Stimulated activated CD8-positive, alpha-beta memory T cell treated with anti-CD3 and anti-CD28 coated beads, Interleukin-4, amount 100 ng/mL, for 4 hours (primary cell): ENCODE results near the gene CIP2A.

Experiments
- DNase-seq, 2 donors: peaks; one replicate each; pipeline ENCODE4 v3.0.0-alpha.2; 2020; ENCODE audit warnings: low read depth in 2 of 2, low spot score in 1 of 2

Gene CIP2A

GRCh38 chr3:108511490-108511889 lies 77.7 kb downstream of the CIP2A start:
- DNase-seq = no peak

GRCh38 chr3:108511055-108511454 lies 78.2 kb downstream of the CIP2A start:
- DNase-seq = no peak

GRCh38 chr3:108510496-108510895 lies 78.7 kb downstream of the CIP2A start, which contains the start of gene MYH15:
Gene MYH15 (minus strand): TSS chr3:108510596. CDS start chr3:108510530, 66 bp downstream.
- DNase-seq = no peak

GRCh38 chr3:108509871-108510270 lies 79.4 kb downstream of the CIP2A start:
- DNase-seq = no peak

GRCh38 chr3:108509263-108509662 lies 80.0 kb downstream of the CIP2A start:
- no peak for DNase-seq

GRCh38 chr3:108507902-108508301 lies 81.3 kb downstream of the CIP2A start:
- no peak for DNase-seq

- no peak for DNase-seq
Measured at GRCh38 chr3:108505811-108506210, 83.4 kb downstream of the CIP2A start.

- no peak for DNase-seq
Measured at GRCh38 chr3:108503722-108504121, 85.5 kb downstream of the CIP2A start.

GRCh38 chr3:108501535-108501934 lies 87.7 kb downstream of the CIP2A start:
- no peak for DNase-seq

- DNase-seq = no peak
Measured at GRCh38 chr3:108500728-108501127, 88.5 kb downstream of the CIP2A start.
